ENCODE measurements around the gene ETV3.

ETV3 gene

DNA sequence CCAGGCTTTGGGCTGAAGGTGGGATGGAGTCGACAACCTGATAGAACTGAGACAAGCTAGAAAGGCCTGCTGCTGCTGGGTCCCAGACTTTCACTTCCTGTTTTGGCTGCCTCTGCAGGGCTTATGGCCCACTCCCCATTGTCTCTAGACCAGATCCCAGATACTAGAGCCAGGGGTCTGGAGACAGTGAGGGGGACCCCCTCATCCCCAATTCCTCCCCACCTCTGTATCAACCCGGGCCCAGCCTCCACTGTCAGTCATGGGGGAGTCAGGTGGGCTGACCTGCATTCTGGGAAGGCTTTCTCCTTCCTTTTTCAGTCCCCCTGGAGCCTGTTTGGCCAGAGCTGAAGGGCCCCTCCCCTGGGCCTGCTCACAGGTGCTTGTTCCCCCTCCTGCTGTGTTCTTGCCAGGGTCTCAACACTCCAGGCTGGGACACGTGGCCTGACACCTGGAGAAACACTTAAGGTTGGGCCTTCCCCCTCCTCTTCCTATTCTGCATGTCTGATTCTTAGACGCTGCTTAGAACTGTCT lies 20.6 kb downstream of the ETV3 start:
- CTCF ChIA-PET = no interaction called here
- DNase-seq (ENCODE audit: low spot score) = no peak

DNA sequence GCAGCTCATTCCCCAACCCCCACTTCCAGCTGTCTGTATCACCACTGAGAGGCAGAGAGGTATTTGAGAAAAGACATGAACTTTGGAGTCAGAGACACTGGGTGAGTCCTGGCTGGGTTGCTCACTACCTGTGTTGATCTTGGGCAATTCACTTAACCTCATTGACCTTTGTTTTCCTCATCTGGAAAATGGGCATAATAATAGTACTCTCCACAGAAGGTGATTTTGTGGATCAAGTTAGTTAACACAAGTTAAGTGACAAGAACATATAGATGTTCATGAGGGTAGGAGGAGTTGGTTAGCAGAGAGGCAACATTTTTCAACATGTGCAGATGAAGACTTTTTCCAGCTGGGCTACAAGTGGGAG lies 21.5 kb downstream of the ETV3 start:
- ChIA-PET CTCF (interaction anchor here (0.7 kb wide), 1 partner anchor 461 kb away, joined by 3 read pairs; no protein-coding TSS in a partner anchor), POLR2A (ENCODE audit: low non-redundant PET) (no interaction called here)
- TF ChIP-seq, protein P1, sequence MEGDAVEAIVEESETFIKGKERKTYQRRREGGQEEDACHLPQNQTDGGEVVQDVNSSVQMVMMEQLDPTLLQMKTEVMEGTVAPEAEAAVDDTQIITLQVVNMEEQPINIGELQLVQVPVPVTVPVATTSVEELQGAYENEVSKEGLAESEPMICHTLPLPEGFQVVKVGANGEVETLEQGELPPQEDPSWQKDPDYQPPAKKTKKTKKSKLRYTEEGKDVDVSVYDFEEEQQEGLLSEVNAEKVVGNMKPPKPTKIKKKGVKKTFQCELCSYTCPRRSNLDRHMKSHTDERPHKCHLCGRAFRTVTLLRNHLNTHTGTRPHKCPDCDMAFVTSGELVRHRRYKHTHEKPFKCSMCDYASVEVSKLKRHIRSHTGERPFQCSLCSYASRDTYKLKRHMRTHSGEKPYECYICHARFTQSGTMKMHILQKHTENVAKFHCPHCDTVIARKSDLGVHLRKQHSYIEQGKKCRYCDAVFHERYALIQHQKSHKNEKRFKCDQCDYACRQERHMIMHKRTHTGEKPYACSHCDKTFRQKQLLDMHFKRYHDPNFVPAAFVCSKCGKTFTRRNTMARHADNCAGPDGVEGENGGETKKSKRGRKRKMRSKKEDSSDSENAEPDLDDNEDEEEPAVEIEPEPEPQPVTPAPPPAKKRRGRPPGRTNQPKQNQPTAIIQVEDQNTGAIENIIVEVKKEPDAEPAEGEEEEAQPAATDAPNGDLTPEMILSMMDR (conservative IDR thresholded peaks at IDR 0.05; ENCODE audit: low read depth) = no peak
- DNase-seq (ENCODE audit: low spot score) = no peak
- no peak overlapping the region for H3K27ac ChIP-seq

More for the DNA sequence above, 20.6 kb downstream of the ETV3 start:
- TF ChIP-seq, protein P1 (conservative IDR thresholded peaks at IDR 0.05; ENCODE audit: low read depth) = no peak
- POLR2A ChIA-PET (ENCODE audit: low non-redundant PET) = no interaction called here
- no peak overlapping the region for H3K27ac ChIP-seq

DNA sequence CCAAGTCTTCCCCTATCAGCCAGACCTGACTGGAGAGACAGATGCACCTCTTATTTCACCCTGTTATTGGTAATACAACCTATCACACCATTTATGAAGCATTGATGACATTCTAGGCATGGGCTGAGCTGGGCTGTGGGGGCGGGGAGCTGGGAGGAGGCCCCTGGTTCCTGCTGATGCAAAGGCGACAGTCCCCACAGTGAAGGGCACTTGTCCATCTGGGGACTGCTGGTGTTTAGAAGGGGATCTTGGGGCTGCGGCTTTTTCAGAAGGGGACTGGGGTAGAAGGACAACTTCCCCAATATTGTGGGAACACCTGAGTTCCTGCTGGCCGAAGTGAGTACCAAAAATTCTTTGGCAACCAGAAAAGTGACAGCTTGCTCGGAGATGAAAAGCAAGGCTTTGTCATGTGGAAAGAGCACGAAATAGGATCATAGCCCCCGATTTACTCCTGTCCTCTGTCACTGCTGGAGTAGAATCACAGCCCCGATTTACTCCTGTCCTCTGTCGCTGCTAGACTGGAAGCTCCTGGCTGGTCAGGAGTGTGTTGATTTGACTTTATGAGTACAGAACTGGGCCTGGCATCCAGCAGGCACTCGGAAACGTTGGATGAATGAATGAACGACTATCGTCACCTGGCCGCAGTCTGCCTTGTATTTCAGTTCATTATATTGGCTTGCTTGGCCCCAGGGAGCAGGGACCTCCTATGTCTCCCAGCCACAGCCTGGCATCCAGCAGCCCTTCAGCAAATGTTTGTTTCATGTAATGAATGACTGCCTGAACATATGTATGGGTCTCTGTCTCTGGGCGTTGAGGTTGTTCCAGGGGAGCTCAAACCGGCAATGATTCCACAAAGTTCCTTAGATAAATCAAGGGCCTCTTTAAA lies 22.1 kb downstream of the ETV3 start:
- POLR2A ChIA-PET (ENCODE audit: low non-redundant PET) = no interaction called here
- TF ChIP-seq, protein P1 (conservative IDR thresholded peaks at IDR 0.05; ENCODE audit: low read depth) = no peak
- H3K27ac ChIP-seq = no peak overlapping the region
- CTCF ChIA-PET = interaction anchor here (0.7 kb wide), 1 partner anchor 461 kb away, joined by 3 read pairs; no protein-coding TSS in a partner anchor
- no peak for DNase-seq (ENCODE audit: low spot score)

GRCh38 chr1:157115429-157115838 lies 22.8 kb downstream of the ETV3 start:
- TF ChIP-seq, protein P1 (conservative IDR thresholded peaks at IDR 0.05; ENCODE audit: low read depth) = no peak
- no peak for DNase-seq (ENCODE audit: low spot score)
- CTCF ChIA-PET = no interaction called here
- H3K27ac ChIP-seq = no peak overlapping the region
- POLR2A ChIA-PET (ENCODE audit: low non-redundant PET) = no interaction called here

GRCh38 chr1:157114183-157115121 lies 23.7 kb downstream of the ETV3 start:
- TF ChIP-seq, protein P1 (conservative IDR thresholded peaks at IDR 0.05; ENCODE audit: low read depth) = no peak
- POLR2A ChIA-PET (ENCODE audit: low non-redundant PET) = interaction anchor here (0.6 kb wide), 1 partner anchor 19 kb away, joined by 3 read pairs; no protein-coding TSS in a partner anchor
- CTCF ChIA-PET = interaction anchor here (0.6 to 1.0 kb wide), 2 partner anchors 9 to 42 kb away, joined by 3 to 4 read pairs; no protein-coding TSS in a partner anchor
- no peak overlapping the region for H3K27ac ChIP-seq
- DNase-seq (ENCODE audit: low spot score) = no peak

DNA sequence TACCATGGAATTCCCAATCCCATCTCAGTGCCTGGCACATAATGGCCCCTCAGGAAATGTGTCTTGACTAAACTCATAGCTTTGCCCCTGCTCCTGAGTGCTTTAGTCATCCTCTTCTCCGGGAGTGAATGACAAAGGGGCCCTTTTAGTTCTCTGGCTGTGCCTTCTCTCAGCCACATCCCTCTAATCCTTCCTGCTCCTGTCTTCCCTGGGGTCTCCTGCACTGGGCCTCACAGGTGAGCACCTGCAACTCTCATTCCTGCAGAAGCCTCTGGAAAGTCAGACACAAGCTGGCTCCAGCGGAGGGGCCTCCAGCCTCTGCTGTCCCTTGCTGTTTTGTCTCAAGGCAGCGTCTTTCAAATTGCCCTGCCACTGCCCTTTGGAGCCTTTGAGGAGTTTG lies 24.6 kb downstream of the ETV3 start:
- H3K27ac ChIP-seq = no peak overlapping the region
- CTCF ChIA-PET = interaction anchor here (0.6 to 1.0 kb wide), 2 partner anchors 43 to 475 kb away, joined by 3 to 4 read pairs; no protein-coding TSS in a partner anchor
- TF ChIP-seq, protein P1 (conservative IDR thresholded peaks at IDR 0.05; ENCODE audit: low read depth) = no peak
- POLR2A ChIA-PET (ENCODE audit: low non-redundant PET) = no interaction called here
- DNase-seq (ENCODE audit: low spot score) = no peak
